ENCODE results near the gene PEX14.
"Not testable (repeated sequence)": the region's sequence is repeated elsewhere in the genome, so short reads cannot be mapped to it uniquely, and the experiment has no call there.

Gene PEX14

DNA sequence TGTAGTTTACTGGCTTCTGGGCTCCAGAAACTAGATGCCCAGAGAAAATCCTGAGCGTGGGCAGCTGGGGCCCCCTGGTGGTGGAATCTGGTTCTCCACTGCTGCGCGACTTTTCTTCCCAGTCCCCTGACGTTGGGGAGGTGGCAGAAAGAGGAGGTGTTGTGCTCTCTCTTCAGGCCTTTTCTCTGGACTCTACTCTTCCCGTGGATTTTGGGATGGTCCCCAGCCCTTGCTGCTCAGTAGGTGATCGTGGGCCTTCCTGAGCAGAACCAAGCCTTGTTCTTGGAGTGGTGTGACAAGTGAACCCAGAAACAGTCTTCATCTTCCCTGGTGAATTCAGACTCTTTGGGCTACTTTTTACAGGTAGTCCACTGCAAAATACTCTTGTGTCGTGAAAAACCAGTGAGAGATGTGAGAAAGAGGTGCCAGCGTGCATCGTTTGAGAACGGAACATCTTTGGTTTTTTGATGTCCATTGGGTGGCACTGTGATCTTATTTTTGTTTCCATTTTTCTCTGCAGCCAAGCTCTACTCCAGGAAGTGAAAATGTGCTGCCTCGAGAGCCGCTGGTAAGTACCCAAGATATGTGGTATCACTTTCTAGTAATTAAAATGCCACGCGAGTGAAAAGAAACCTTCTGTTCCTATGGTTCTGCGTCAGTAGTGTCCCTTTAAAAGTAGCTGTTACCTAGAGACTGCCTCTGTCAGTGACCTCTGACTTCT, 20.2 kb downstream of the PEX14 start:
- no peak for DNase-seq (ENCODE audit: low read depth, low spot score)

DNA sequence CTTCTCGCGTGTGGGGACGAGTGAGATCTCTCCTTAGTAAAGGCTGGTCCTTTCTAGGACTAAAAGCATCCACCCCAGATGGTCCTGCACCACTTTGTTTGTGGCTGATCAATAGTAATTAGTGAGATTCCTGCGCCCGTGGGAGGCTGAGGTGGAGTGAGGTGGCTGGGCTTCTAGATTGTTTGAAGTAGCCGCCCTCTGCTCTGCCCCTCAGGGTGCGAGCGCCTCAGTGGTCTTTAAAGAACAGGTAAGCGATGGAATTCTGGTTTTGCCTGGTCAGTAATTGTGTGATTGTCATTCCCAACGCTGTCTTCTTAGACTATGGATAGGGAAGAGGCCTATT, 20.7 kb downstream of the PEX14 start:
- no peak for DNase-seq (ENCODE audit: low read depth, low spot score)

DNA sequence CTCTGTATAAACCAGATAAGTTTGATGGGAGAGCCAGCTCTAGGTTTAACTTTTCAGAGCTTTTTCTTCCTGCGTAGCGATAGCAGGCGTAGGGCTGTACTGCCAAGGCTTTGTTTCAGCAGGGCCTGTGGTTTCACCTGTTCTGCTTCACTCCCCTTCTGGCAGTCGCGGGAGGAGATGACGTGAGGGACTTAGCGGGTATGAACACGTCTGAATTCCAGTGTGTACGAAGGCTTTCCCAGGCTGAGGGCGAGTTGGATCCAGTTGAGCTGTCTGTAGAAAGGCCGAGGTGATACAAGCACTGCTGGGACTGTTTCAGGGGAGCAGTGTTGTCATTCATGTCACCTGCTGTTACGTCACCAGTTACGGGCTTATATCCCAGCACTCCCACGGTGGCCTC, 21.2 kb downstream of the PEX14 start:
- DNase-seq (ENCODE audit: low read depth, low spot score) = no peak

DNA sequence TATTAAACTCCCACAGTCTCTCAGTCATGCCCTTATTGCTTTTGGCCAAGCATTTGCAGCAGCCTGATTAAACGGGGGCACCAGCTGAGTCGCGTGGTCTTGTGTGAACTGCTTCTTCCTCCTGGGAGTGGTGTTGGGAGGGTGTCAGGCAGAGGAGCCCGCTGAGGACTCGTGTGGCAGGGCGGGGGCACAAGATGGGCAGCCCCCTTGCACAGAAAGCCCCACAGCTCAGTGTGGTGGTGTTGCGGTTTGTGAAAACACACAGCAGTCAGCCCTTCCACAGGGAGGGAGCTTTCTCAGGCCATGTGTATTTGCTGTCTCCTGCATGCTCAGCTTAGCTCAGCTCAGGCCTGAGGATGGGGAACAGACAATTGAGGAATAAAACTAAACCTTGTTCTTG, 22.4 kb downstream of the PEX14 start:
- no peak for DNase-seq (ENCODE audit: low read depth, low spot score)

DNA sequence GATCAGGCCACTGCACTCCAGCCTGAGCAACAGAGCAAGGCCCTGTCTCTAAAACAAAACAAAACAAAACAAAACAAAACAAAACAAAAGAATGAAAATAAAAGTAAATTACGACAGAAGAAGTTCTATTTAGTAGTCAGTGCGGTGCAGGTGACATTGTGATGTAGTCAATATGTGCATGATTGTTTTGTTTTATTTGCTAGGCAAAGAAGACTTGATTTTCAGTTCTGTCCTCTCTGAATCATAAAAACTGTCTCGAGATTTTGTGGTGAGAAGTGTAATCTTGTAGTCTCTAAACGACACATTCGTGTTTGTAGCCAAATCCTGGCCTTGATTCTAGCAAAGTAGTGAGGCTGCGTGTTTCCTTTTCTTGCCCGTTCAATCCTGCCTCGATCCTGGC, 23.5 kb downstream of the PEX14 start:
- DNase-seq (ENCODE audit: low read depth, low spot score) = no peak

DNA sequence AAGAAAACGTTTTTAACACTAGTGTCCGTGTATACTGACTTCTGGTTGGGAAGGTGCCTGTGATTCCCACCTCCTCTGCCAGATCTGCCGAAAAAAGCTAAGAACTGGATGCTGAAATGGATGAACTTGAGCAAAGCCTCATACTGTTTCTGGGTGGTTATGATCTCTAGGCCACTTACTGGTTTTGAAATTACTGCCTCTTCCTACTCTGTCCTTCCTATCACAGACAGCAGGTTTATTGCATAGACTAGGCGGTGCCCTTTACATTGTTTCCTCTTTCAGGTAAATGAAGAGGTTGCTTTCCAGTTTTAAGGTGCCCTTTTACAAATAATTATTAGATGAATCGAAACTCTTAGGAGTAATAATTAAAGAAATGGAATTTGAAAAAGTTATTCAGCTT, 27.5 kb downstream of the PEX14 start:
- no peak for DNase-seq (ENCODE audit: low read depth, low spot score)

DNA sequence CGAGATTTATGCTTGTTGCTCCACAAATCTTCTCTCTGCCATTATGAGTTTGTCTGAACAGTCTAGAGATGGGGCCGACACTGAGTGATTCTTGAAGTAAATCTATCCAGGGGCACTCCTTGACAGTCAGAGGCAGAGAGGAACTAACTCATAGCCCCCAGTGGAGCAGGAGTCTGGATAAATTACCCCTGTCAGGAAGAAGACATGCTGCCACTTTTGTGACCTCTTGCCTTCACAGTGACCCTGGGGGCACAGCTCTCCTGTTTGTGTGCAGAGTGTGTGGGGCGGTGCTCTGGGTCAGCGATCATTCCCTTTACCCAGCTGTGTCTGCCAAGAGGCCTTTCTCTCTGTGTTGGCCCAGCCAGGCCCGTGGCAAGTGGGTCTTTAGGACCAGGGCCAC, 29.5 kb downstream of the PEX14 start:
- DNase-seq (ENCODE audit: low read depth, low spot score) = no peak

DNA sequence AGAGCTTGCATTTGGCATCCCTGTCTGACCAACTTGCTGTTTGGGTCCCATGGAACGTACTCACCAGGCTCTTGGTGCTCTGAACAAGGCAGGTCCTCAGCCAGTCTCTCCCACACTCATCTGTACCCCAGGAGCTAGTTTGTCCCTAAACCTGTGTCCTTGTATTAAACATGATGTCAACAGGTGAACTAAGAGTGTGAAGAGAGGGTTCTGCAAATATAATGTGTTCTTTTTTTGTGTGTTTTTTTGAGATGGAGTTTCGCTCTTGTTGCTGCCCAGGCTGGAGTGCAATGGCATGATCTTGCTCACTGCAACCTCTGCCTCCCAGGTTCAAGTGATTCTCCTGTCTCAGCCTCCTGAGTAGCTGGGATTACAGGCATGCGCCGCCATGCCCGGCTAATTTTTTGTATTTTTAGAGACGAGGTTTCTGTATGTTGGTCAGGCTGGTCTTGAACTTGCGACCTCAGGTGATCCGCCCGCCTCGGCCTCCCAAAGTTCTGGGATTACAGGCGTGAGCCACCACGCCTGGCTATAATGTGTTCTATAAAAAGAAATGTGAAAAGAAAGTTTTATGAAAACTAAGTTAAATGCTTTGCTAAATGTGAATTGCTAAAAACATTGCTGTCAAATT, 31.4 kb downstream of the PEX14 start:
- DNase-seq (ENCODE audit: low read depth, low spot score) = not testable (repeated sequence)

DNA sequence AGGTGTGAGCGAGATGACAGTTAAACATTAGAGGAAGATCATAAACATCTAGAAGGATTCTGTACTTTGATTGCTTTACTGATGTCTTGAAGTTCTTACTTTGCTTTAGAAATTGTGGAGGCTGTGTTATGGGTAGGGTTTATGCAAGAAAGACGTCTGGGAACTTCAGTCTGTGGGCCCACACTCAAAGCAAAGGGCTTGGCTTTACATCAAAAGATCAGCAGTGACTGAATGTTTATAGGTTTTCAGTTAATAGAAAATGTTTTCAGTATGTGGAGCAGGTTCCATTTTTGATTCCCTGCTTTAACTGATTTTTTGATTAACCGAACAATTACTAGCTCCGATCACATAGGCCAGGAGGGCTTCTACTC, 31.9 kb downstream of the PEX14 start:
- no peak for DNase-seq (ENCODE audit: low read depth, low spot score)

DNA sequence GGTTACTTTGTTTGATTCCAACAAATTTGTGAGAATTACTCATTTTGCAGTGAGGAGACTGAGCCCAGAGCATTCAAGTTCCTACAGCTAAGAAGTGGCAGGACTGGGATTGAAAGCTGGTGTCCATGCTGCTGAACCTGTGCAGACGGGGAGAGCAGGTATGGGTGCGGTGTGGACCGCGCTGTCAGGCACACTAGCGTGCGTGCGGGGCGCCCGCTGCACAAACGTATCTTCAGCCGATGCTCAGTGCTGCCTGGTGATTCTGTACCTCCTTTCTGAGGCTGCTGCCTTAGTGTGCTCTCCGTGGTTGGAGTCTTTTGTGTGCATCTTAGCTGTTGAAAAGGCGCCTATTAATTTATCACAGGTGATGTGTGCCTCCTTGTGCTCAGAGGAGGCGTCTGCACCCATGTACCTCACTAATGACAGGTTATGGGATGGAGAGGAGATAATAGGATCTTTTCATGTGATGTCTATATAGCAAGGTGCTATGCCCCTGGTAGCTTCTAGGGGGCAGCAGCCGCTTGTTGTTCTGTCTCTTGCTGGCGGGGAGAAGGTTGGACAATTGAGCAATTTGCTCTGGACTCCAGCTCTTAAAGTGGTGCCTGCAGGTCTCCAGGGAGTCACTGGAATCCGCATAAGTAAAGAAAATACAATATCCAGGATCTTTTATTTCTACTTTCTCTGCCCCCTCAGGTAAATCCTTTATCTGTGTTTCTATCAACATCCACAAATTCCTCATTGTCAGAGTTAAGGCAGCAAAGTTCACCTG, 32.5 kb downstream of the PEX14 start:
- DNase-seq (ENCODE audit: low read depth, low spot score) = no peak

DNA sequence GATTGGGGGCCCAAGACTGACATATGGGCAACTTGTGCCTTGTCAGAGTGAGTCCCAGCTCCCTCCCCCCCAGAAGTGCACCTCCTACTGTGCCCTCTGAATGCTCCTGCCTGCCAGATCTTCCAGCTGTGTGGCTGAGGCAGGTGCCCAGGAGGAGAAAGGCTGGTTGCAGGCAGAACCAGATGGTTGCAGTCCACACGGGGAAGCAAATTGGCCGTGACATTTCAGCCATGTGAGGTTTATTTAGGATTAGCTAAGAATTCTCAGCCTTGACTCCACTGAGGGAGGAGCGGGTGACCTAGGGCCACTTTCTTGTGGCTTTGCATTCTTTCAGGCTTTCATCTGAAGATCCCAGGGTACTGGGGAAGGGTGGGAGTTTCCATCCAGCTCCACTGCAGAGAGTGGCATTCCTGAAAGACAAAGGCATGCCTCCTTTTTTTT, 33.8 kb downstream of the PEX14 start:
- DNase-seq (ENCODE audit: low read depth, low spot score) = no peak

DNA sequence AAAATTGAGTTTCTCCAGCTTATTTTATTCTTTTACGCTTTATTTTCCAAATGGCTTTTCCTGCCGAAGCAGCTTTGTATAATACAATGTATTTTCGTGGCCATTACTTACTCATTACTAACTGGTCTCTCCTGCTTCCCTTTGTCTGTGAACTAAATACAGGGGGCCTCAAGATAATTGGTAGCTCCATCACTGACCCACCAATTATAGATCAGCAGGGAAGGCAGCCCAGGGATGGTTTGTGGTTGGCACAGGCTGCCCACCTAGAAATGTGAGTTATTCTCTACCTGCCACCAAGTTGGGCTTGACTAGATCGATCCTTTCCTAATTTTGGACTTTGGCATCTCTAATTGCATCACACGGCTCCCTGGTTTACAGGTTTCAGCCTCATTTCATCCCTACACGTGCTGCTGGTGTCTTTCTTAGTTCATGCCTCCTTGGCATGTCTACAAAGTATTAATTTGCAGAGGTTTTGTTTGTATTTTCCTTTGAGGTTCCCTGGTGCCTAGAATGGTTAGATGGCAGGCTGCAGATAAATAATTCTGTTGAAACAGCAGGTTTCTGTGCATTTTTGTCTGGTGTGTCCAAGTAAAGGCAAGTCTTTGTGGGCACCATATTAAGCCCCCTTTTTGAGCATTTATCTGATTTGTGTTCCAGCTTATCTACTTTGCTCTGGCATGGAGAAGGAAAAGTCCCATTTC, 35.2 kb downstream of the PEX14 start:
- DNase-seq (ENCODE audit: low read depth, low spot score) = no peak

DNA sequence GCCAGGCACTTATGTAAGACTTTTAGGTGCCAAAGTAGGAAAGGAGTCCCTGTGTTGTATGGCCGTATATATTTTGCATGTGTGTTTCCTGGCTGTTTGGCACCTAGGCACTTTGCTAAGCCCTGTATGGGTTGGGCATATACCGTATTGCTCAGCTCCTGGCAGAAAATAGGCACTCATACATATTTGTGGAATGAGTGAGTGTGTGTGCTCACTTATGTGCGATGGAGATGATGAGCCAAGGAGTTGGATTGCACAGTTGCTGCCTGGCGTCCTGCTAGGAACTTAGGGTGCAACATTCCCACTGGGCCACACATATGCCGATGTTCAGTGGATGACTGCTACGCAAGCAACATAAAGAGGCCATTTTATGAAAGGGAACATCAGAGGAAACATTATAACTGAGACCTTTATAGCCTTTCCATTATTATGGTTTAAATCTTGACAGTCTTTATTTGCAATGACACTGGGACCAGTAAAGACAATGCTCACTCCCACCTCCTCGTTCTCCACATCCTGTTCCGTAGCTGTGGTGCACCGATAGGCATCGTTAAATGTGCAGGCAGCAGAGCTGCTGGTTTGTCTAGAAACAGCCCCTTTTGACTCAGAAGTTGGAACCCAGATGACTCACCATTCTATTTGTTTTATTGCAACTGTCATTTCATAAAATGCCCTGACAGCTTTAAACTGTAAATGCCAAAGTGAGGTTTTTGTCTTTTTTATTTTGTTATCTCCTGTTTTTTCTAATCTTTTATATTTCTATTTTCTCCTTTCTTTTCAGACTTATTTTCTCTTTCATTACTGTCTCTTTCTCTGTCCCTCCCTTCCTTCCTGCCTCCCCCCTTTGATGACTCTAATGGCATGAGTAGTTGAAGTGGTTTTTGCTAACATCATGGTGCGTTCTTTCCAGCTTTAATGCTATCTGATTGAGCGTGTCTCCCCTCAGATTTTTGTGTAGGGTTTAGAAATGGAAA, 36.1 kb downstream of the PEX14 start:
- no peak for DNase-seq (ENCODE audit: low read depth, low spot score)

DNA sequence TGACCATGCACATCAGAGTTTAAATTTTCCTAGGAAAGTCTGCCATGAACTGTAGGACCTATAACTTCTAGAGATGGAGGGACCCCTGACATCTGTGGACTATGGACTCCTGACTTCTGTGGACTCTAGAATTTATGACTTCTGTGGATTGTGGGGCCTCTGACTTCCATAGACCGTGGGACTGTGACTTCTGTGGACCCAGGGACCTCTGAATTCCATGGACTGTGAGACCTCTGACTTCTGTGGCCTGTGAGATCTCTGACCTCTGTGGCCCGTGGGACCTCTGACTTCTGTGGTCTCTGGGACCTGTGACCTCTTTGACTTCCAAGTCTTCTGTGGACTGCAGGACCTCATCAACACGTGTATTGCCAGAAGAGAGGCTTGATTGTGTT, 36.7 kb downstream of the PEX14 start:
- no peak for DNase-seq (ENCODE audit: low read depth, low spot score)

DNA sequence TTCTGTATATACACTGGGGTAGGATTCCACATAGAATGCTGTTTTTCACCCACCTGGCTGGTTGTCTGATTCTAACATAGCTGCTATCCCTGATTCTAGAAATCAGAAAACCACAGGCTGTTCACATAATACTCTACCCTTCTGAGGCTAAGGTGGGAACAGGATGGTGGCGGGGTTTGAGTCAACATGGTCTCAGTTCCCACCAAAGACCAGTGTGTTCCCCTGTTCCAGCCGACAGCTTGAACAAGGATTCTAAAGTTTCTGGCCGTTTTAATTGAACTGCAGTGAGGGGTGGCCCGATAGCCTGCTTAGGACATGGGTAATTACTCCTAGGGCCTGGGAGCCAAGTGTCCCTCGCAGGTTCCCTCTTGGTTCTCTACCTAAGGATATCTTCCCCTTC, 38.4 kb downstream of the PEX14 start:
- no peak for DNase-seq (ENCODE audit: low read depth, low spot score)

DNA sequence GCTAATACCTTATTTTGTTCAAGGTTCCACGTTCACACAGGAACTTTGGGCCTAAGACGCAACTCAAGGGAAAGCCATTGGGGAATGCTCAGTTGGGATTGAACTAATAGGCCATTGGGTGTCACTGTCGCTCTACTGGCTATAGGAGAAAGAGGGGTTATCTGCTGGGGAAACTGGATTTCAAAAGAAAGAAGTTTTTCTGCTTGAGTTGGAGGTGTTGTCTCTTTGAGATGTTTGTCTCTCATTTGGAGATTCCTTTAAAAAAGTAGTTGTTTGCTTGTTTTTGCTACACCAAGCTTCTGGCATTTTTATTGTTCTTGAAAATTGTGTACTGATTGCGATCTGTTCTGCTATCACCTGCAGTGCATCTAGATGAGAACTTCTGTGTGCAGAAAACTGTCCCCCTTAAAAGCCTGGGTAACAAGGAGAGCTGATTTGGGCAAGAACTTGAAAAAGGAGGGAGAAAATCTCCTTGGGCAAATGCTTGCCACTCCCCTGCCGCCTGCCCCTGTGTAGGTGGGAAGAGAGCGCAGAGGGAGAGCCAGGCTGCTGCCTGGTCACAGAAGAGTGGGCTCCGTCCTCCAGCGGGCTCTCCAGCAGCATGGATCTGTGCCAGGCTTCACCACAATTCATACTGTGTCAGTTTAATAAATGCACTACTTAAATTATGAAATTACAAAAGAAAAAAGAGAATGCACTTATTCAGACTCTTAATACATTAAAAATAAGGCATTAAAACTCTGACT, 39.9 kb downstream of the PEX14 start:
- DNase-seq (ENCODE audit: low read depth, low spot score) = no peak

DNA sequence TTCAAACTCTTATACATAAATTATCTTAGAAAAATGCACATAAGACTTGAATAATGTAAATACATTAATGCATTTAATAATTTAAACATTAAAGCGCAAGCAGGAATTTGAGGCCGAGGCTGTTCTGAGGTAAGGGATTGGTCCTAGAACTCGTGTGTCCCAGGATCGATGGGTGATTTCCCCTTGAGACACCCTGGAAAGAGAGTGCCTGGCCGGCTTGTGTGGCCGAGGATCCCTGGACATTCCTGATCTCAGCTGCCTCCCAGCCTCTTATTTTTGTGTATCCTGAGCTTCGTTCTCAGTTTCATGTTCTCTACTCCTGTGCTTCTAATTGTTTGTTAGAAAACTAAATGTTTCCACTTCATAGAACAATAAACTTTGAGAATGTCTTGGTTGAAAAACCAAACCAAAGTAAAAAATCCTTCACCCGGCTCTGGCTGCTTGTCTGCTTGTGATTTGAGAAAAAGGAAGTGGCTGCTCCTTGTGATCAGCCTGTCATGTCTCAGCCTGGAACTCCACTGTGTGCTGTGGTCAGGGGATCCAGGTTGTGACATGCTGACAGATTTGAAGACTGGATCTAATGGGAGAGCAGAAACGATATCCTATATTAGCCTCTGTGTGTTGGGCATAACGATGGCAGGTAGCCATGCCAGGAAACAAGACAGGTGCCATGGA, 40.7 kb downstream of the PEX14 start:
- no peak for DNase-seq (ENCODE audit: low read depth, low spot score)

DNA sequence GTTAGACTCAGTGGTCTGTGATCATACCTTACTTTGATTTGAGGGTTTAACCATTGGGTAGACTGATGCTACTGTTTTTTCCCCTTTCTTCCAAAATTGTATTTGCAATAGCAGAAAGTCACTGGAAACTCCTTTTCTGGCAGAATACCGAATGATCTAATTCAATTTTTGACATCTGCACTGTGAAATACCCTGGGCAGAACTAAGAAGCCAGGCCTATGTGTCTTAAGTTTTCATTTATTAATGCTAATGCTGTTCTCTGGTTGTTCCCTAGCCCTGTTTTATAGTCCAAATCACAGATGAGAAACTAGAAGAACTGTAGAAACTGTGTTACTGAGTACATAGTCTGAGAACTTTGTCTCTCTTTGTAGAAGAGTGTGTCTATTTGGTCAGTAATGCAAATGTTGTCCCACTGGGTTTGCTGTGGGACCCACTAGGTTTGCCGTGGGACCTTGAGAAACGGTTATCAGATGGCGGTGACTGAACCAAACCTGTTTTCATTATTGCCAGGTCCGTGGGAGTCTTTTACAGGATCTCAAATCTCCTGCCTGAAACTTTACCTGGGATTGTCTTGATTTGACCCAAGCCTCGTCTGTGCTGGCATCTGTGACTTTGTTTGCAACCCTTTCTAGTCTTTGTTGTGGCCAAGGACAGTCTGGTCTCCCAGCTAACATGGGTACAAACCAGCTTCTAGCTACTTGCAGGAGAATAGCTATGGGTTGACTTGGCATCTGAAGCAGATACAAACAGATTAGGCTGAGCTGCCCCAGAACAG, 41.4 kb downstream of the PEX14 start:
- DNase-seq (ENCODE audit: low read depth, low spot score) = no peak
